ENCODE results near the gene KLHL6.
"Not testable (repeated sequence)": the region's sequence is repeated elsewhere in the genome, so short reads cannot be mapped to it uniquely, and the experiment has no call there.

KLHL6 gene

DNA sequence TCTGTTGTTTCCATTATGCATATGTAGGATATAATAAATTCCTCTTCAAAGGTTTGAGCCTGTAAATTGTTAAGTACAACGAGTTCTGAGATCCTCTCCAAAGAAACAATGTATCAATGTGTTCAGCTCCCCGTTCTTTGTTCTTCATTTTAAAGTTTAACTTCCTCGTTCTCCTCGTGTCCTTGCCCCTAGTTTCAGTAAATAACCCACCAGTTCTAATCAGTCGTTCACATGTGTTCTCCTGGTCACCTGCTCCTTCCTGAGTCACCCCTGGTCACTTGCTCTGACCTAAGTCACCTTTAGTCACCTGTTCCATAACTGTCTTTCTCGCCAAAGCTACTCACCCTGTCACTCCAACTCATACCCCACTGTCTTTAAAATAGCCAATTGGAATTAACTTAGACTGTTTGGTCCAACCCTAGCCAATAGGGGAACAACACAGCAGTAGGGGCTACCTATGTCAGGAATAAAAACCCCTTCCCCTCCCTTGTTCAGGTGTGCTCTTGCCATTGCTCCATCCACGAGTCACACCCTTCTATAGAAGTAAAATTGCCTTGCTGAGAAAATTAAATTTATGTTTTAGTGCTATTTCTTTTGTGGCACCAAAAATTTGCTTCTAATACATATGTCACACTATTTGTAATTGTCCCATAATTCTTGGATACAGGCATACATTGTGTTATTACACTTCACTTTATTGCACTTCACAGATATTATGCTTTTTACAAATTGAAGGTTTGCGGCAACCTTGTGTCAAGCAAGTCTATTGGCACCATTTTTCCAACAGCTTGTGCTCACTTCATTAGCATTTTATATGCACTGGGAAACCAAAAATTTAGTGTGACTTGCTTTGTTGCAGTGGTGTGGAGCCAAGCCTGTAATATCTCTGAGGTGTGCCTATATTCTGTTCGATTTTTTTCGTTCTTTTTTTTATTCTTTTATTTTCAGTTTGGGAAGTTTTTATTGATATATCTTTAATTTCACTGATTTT is 111.8 kb downstream of the KLHL6 start:
- DNase-seq = no peak

DNA sequence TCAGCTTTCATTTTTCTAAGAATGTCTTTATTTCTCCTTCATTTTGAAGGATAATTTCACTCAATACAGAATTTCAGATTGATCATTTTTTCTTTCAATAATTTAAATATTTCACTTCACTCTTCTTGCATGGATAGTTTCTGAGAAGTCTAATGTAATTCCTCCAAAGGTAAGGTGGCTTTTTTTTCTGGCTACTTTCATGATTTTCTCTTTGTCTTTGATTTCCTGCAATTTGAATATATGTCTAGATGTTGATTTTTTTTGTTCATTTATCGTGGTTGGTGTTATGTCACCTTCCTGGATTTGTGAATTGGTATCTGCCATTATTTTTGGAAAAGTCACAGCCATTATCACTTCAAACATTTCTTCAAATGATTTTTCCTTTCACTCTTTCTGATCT is 112.5 kb downstream of the KLHL6 start:
- DNase-seq = no peak

DNA sequence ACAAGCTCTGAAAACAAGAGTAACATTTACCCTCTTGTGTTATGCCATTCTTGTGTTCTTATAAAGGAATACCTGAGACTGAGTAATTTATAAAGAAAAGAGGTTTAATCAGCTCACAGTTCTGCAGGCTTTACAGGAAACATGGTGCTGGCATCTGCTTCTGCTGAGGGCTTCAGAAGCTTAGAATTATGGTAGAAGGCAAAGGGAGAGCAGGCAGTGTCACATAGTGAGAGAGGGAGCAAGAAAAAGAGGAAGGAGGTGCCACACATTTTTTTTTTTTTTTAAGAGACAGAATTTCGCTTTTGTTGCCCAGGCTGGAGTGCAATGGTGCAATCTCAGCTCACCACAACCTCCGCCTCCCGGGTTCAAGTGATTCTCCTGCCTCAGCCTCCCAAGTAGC is 115.0 kb downstream of the KLHL6 start:
- DNase-seq = not testable (repeated sequence)

DNA sequence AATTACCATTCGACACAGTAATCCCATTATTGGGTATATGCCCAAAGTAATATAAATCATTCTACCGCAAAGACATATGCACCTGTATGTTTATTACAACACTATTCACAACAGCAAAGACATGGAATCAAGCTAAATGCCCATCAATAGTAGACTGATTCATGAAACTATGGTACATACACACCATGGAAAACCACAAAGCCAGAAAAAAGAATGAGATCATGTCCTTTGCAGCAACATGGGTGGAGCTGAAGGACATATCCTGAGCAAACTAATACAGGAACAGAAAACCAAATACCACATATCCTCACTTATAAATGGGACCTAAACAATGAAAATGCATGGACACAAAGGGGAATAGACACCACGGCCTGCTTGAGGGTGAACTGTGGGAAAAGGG is 116.0 kb downstream of the KLHL6 start:
- DNase-seq = no peak

DNA sequence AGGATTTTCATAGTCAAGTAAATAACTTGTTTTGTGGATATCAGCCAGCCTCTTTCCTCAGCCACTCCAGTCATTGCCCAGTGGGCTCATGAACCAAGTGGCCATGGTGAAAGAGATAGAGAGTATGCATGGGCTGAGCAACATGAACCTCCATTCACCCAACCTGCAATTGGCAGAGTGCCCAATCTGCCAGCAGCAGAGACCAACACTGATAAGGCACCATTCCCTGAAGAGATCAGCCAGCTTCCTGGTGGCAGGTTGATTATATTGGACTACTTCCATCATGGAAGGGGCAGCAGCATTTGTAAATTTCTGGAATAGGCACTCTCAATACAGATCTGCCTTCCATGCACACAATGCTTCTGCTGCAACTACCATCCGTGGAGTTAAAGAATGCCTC is 116.8 kb downstream of the KLHL6 start:
- no peak for DNase-seq

DNA sequence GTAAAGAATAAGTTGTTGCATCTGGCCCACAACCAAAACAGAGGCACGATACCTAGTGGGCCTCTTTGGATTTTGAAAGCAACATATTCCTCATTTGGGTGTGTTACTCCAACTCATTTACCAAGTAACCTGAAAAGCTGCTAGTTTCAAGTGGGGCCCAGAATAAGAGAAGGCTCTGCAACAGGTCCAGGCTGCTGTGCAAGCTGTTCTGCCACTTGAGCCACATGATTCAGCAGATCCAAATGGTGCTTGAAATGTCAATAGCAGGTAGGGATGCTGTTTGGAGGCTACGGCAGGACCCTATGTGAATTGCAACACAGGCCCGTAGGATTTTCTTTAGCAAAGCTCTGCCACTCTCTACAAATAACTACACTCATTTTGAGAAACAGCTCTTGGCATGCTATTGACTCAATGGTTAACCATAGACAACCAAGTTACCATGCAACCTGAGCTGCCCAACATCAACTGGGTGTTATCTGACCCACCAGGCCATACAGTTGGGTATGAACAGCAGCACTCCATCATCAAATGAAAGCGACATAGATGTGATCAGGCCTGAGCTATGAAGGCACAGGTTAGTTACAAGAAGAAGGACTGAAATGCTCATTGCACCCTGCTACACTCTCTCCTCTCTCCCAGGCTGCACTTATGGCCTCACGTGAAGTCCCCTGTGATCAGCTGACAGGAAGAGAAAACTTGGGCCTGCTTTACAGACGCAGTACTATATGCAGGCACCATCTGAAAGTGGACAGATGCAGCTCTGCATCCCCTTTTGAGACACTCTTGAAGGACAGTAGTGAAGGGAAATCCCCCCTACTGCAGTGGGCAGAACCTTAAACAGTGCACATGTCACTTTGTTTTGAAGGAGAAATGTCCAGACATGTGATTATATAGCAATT is 117.6 kb downstream of the KLHL6 start:
- DNase-seq = no peak
